Endodermal cell (in vitro differentiated cells): ENCODE data around the gene CLIC6. TPM values are rescaled to one million over a fixed set of nuclear protein-coding genes. Genes with fewer than 3 reads are reported as not detected.

Experiments used
- DNase-seq: peaks from one replicate; pipeline ENCODE4 v3.0.0-alpha.2; 2017
- H3K27ac ChIP-seq: 2 replicates; pipeline ENCODE4 v1.5.1; 2013; ENCODE audit warnings: mild to moderate bottlenecking, low read depth, low read length, moderate library complexity
- H3K27me3 ChIP-seq: 2 replicates; pipeline ENCODE4 v1.6.1; 2013; ENCODE audit warnings: mild to moderate bottlenecking, low read length, moderate library complexity; ENCODE audit not compliant: insufficient read depth, control insufficient read depth, poor library complexity, severe bottlenecking
- H3K36me3 ChIP-seq: 2 replicates; pipeline ENCODE4 v1.7.0; 2013; ENCODE audit warnings: mild to moderate bottlenecking, low read length, moderate library complexity; ENCODE audit not compliant: control insufficient read depth, insufficient read depth
- H3K4me1 ChIP-seq: one replicate; pipeline ENCODE4 v1.7.0; 2013; ENCODE audit warnings: low read length; ENCODE audit not compliant: control insufficient read depth, insufficient read depth
- H3K4me3 ChIP-seq: 2 replicates; pipeline ENCODE4 v1.5.1; 2013; ENCODE audit warnings: mild to moderate bottlenecking, low read length, moderate library complexity
- H3K9ac ChIP-seq: 2 replicates; pipeline ENCODE4 v1.6.1; 2013; ENCODE audit warnings: mild to moderate bottlenecking, low read length, moderate library complexity; ENCODE audit not compliant: poor library complexity, severe bottlenecking; ENCODE audit errors: extremely low read depth
- H3K9me3 ChIP-seq: 2 replicates; pipeline ENCODE4 v1.6.1; 2013; ENCODE audit warnings: mild to moderate bottlenecking, low read length, moderate library complexity; ENCODE audit not compliant: control insufficient read depth
- H3K27ac Mint-ChIP-seq: 2 replicates; pipeline ENCODE4 v1.8.0; 2020; ENCODE audit warnings: mixed read lengths
- H3K27me3 Mint-ChIP-seq: 2 replicates; pipeline ENCODE4 v1.8.0; 2021; ENCODE audit warnings: mild to moderate bottlenecking, mixed read lengths; ENCODE audit not compliant: insufficient read depth
- H3K36me3 Mint-ChIP-seq: 2 replicates; pipeline ENCODE4 v1.8.0; 2020; ENCODE audit warnings: low read depth, mixed read lengths
- H3K4me1 Mint-ChIP-seq: 2 replicates; pipeline ENCODE4 v1.8.0; 2020; ENCODE audit warnings: mixed read lengths
- H3K4me3 Mint-ChIP-seq: 2 replicates; pipeline ENCODE4 v1.8.0; 2020; ENCODE audit warnings: mild to moderate bottlenecking, moderate library complexity, mixed read lengths
- H3K9me3 Mint-ChIP-seq: 2 replicates; pipeline ENCODE4 v1.8.0; 2020; ENCODE audit warnings: mild to moderate bottlenecking, mixed read lengths
- CTCF ChIP-seq: fragments of 200-600 bp; sonication (generic); conservative IDR thresholded peaks from 2 replicates; pipeline ENCODE4 v1.5.0; 2021; ENCODE audit warnings: antibody characterized with exemption, mild to moderate bottlenecking
- WGBS, 2 experiments: methylation state at CpG; one replicate each; pipeline versions ENCODE4 v1.1.5 to v1.1.7; 2013; ENCODE audit warnings: missing lambda C conversion rate in 2 of 2, mixed read lengths in 1 of 2; ENCODE audit not compliant: insufficient coverage in 1 of 2, insufficient read length in 1 of 2; 5-methylcytosine and 5-hydroxymethylcytosine counted together
- total RNA-seq, 2 donors: library from RNA; stranded (reverse); fragmentation: NEBNext Ultra II Directional in 1 of 2; extraction: Animal tissue kit (Norgen Biotek cat#: 25700) in 1 of 2; gene quantifications; 2 replicates in 1 of 2; 3 replicates in 1 of 2; pipeline ENCODE4 v1.2.1, GENCODE V29; 2021

The CLIC6 gene
- total RNA-seq, 2 donors from 2014 or later: 1.7 to 2.4 TPM

- WGBS, 2 experiments: 78 to 93% methylated on average over 1 to 5 of the region's 5 CpGs
- Mint-ChIP-seq H3K36me3 (no peaks in the 10 kb centered on the region), H3K27me3 (peaks cover 9% of the 10 kb centered on the region), H3K4me3 (no peak overlapping the region), H3K27ac (no peak overlapping the region), H3K9me3 (no peaks in the 10 kb centered on the region), H3K4me1 (peaks cover 9% of the 10 kb centered on the region)
- Histone ChIP-seq H3K4me3 (no peak overlapping the region), H3K4me1 (peaks cover 5% of the 10 kb centered on the region), H3K36me3 (no peaks in the 10 kb centered on the region), H3K9me3 (no peaks in the 10 kb centered on the region), H3K9ac (no peak overlapping the region), H3K27me3 (peaks cover 21% of the 10 kb centered on the region), H3K27ac (no peak overlapping the region)
- TF ChIP-seq CTCF: no peak
- DNase-seq: no peak
These were observed 62.1 kb downstream of the CLIC6 start for GRCh38 chr21:34730756-34731445.

GRCh38 chr21:34732388-34732821, 63.6 kb downstream of the CLIC6 start:
- H3K36me3 Mint-ChIP-seq: no peaks in the 10 kb centered on the region
- no peak for DNase-seq
- no peak for TF ChIP-seq CTCF
- no peak overlapping the region for H3K4me3 Mint-ChIP-seq
- no peak overlapping the region for H3K27ac Mint-ChIP-seq
- peaks cover 9% of the 10 kb centered on the region for H3K4me1 Mint-ChIP-seq
- 89 to 92% methylated on average over 3 to 4 of the region's 4 CpGs for WGBS, 2 experiments
- H3K9me3 ChIP-seq: no peaks in the 10 kb centered on the region
- H3K9ac ChIP-seq: no peak overlapping the region
- H3K27me3 Mint-ChIP-seq: peaks cover 11% of the 10 kb centered on the region
- peaks cover 5% of the 10 kb centered on the region for H3K4me1 ChIP-seq
- H3K36me3 ChIP-seq: no peaks in the 10 kb centered on the region
- H3K9me3 Mint-ChIP-seq: no peaks in the 10 kb centered on the region
- H3K27me3 ChIP-seq: peaks cover 23% of the 10 kb centered on the region
- no peak overlapping the region for H3K4me3 ChIP-seq
- H3K27ac ChIP-seq: no peak overlapping the region

GRCh38 chr21:34733852-34734251, 65.1 kb downstream of the CLIC6 start:
- Mint-ChIP-seq H3K27ac (no peak overlapping the region), H3K36me3 (no peaks in the 10 kb centered on the region), H3K4me3 (no peak overlapping the region), H3K9me3 (no peaks in the 10 kb centered on the region), H3K4me1 (peaks cover 7% of the 10 kb centered on the region), H3K27me3 (peaks cover 14% of the 10 kb centered on the region)
- Histone ChIP-seq H3K4me1 (peaks cover 5% of the 10 kb centered on the region), H3K4me3 (no peak overlapping the region), H3K9ac (no peak overlapping the region), H3K9me3 (no peaks in the 10 kb centered on the region), H3K27ac (no peak overlapping the region), H3K27me3 (peaks cover 23% of the 10 kb centered on the region), H3K36me3 (no peaks in the 10 kb centered on the region)
- no peak for DNase-seq
- 93 to 100% methylated on average over 2 to 4 of the region's 4 CpGs for WGBS, 2 experiments
- TF ChIP-seq CTCF: no peak
